ENCODE data around the gene FAHD1. TPM values are rescaled to one million over a fixed set of nuclear protein-coding genes. Genes with fewer than 3 reads are reported as not detected.

FAHD1 gene
- total RNA-seq, 1 donor from 2014 or later, result 23.1 TPM

DNA sequence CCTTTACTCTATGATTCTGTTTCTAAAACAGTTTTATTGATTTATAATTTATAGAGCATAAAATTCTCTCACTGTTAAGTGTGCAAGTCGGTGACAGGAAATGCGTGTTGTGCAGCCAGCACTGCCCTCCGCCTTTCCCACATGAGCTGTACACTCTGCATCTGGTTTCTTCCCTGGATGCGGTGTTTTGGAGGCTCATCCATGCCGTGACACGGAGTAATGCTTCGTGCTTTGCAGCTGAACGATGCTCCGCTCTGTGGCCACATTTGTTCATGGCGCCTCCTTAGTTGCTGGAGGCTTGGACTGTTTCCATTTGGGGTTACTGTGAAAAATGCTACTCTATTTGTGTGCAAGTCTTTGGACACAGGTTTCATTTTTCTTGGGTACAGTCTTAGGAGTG is 26.3 kb upstream of the FAHD1 start:
- H3K4me1 Mint-ChIP-seq (ENCODE audit: unreplicated experiment), result no peaks in the 10 kb centered on the region
- H3K4me3 Mint-ChIP-seq (ENCODE audit: unreplicated experiment), result peak overlapping the region; percentile 8
- DNase-seq (ENCODE audit: low spot score), result no peak
- TF ChIP-seq, protein P1, sequence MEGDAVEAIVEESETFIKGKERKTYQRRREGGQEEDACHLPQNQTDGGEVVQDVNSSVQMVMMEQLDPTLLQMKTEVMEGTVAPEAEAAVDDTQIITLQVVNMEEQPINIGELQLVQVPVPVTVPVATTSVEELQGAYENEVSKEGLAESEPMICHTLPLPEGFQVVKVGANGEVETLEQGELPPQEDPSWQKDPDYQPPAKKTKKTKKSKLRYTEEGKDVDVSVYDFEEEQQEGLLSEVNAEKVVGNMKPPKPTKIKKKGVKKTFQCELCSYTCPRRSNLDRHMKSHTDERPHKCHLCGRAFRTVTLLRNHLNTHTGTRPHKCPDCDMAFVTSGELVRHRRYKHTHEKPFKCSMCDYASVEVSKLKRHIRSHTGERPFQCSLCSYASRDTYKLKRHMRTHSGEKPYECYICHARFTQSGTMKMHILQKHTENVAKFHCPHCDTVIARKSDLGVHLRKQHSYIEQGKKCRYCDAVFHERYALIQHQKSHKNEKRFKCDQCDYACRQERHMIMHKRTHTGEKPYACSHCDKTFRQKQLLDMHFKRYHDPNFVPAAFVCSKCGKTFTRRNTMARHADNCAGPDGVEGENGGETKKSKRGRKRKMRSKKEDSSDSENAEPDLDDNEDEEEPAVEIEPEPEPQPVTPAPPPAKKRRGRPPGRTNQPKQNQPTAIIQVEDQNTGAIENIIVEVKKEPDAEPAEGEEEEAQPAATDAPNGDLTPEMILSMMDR (IDR thresholded peaks at IDR 0.05; ENCODE audit: unreplicated experiment), result no peak
- H3K27me3 Mint-ChIP-seq (ENCODE audit: unreplicated experiment), result peaks cover 4% of the 10 kb centered on the region
- peaks cover 9% of the 10 kb centered on the region for H3K9me3 Mint-ChIP-seq (ENCODE audit: unreplicated experiment)
- no peak overlapping the region for H3K27ac Mint-ChIP-seq (ENCODE audit: unreplicated experiment)
- peaks cover 29% of the 10 kb centered on the region for H3K36me3 Mint-ChIP-seq (ENCODE audit: low read depth, unreplicated experiment)

DNA sequence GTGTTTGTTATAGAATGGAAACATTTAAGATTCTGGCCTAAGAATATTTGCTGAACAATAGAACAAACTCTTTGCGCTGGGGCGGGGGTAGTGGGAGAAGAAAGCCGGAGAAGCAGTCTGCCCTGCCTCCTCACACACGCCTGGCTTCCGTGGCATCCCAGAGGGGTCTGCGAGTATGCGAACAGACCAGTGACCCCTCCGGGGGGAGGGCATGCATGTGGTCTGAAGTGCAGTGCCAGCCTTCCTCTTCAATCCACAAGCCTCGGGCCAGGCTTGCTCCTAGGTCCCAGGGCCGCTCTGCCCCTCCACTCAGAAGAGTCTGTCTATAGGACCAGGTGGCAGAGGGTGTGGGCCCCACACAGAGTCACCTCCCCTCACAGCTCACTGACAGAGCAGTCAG is 19.4 kb upstream of the FAHD1 start:
- H3K27me3 Mint-ChIP-seq (ENCODE audit: unreplicated experiment), result peaks cover 3% of the 10 kb centered on the region
- TF ChIP-seq, protein P1 (IDR thresholded peaks at IDR 0.05; ENCODE audit: unreplicated experiment), result no peak
- H3K27ac Mint-ChIP-seq (ENCODE audit: unreplicated experiment), result no peak overlapping the region
- H3K4me3 Mint-ChIP-seq (ENCODE audit: unreplicated experiment), result no peak overlapping the region
- H3K36me3 Mint-ChIP-seq (ENCODE audit: low read depth, unreplicated experiment), result peaks cover 24% of the 10 kb centered on the region
- no peaks in the 10 kb centered on the region for H3K9me3 Mint-ChIP-seq (ENCODE audit: unreplicated experiment)
- no peak for DNase-seq (ENCODE audit: low spot score)
- H3K4me1 Mint-ChIP-seq (ENCODE audit: unreplicated experiment), result no peaks in the 10 kb centered on the region

DNA sequence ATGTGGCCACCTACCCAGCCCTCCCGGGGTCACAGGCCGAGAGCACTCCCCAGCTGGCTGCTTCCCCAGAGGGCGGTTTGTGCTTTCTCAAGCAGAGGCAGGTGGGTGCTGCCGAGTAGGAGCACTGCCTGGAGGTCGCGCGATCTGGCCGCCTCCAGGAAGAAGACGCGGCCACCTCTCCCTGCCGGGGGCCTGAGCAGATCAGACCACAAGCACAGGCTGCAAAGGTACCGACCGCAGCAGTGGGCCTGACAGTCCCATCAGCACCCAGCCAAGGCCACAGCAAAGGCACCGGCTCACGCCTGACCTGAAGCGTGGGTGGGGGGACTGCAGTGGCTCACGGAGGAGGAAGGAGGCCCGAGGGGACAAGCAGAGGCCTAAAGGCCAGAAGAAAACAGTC is 18.3 kb upstream of the FAHD1 start:
- TF ChIP-seq, protein P1 (IDR thresholded peaks at IDR 0.05; ENCODE audit: unreplicated experiment), result no peak
- peaks cover 29% of the 10 kb centered on the region for H3K36me3 Mint-ChIP-seq (ENCODE audit: low read depth, unreplicated experiment)
- DNase-seq (ENCODE audit: low spot score), result no peak
- no peaks in the 10 kb centered on the region for H3K4me1 Mint-ChIP-seq (ENCODE audit: unreplicated experiment)
- no peaks in the 10 kb centered on the region for H3K9me3 Mint-ChIP-seq (ENCODE audit: unreplicated experiment)
- H3K27ac Mint-ChIP-seq (ENCODE audit: unreplicated experiment), result no peak overlapping the region
- H3K27me3 Mint-ChIP-seq (ENCODE audit: unreplicated experiment), result peaks cover 3% of the 10 kb centered on the region
- H3K4me3 Mint-ChIP-seq (ENCODE audit: unreplicated experiment), result no peak overlapping the region

DNA sequence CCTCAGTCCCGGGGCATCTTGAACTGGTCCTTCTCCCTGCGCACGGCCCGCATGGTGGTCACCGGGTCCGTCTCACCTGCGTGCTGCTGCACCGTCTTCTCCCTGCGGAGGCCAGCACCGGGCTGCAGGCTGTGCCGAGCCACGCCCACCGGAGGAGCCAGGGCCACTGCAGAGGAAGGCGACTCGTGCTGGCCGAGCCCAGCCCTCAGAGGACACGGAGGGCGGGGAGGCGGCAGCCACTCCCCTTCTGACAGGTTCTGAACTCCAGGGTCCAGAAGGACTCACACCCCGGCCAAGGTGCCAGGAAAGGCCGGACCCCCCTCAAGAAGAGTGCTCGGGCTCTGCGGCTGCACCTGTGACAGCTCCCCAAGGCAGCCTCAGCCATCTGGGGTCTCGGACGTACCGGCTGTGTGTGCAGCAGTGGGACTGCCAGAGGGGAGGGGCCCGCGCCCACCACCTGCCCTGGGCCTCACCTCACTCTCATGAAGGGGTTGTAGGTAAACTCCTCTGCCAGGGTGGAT is 17.7 kb upstream of the FAHD1 start:
- DNase-seq (ENCODE audit: low spot score), result no peak
- Mint-ChIP-seq H3K9me3 (ENCODE audit: unreplicated experiment) (no peaks in the 10 kb centered on the region), H3K27ac (ENCODE audit: unreplicated experiment) (no peak overlapping the region), H3K4me1 (ENCODE audit: unreplicated experiment) (no peaks in the 10 kb centered on the region), H3K27me3 (ENCODE audit: unreplicated experiment) (peaks cover 3% of the 10 kb centered on the region), H3K4me3 (ENCODE audit: unreplicated experiment) (no peak overlapping the region), H3K36me3 (ENCODE audit: low read depth, unreplicated experiment) (peaks cover 32% of the 10 kb centered on the region)
- TF ChIP-seq, protein P1 (IDR thresholded peaks at IDR 0.05; ENCODE audit: unreplicated experiment), result no peak

DNA sequence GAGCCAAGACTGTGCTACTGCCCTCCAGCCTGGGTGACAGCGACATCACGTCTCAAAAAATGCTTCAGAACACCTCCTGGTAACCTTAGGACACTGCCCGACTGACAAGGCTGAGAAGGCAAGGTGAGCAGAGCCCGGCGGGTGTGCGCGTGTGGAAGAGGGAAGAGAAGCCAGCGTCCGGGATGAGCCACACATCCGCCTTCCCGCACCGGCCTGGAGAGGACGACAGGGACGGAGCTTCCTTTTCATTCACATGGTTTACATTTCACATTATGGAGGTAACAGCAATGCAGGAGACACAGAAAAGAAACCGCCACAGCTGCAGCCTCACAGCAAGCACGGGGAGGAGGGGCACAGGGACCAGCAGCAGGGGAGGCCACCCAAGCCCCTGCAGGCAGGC is 16.9 kb upstream of the FAHD1 start:
- Mint-ChIP-seq H3K27ac (ENCODE audit: unreplicated experiment) (no peak overlapping the region), H3K36me3 (ENCODE audit: low read depth, unreplicated experiment) (peaks cover 36% of the 10 kb centered on the region), H3K4me1 (ENCODE audit: unreplicated experiment) (no peaks in the 10 kb centered on the region), H3K27me3 (ENCODE audit: unreplicated experiment) (no peaks in the 10 kb centered on the region), H3K4me3 (ENCODE audit: unreplicated experiment) (no peak overlapping the region), H3K9me3 (ENCODE audit: unreplicated experiment) (no peaks in the 10 kb centered on the region)
- no peak for DNase-seq (ENCODE audit: low spot score)
- TF ChIP-seq, protein P1 (IDR thresholded peaks at IDR 0.05; ENCODE audit: unreplicated experiment), result no peak
